Naive thymus-derived CD4-positive, alpha-beta T cell (primary cell): ENCODE data around the gene MIX23. TPM values are rescaled to one million over a fixed set of nuclear protein-coding genes. Genes with fewer than 3 reads are reported as not detected.

Source experiments
- ATAC-seq: fragments of 150-1000 bp; cut with Tn5 transposase; 2 replicates; pipeline ENCODE4 v1.10.0; 2021; ENCODE audit warnings: mild to moderate bottlenecking, moderate library complexity
- CTCF ChIA-PET: fragments of 350-600 bp; sonication (Branson Sonifier 250); formaldehyde crosslinking; loops from one replicate; lab custom pipeline; 2021; ENCODE audit warnings: antibody characterized with exemption; lab: Charles Lee
- POLR2A ChIA-PET: fragments of 350-600 bp; sonication (Branson Sonifier 250); formaldehyde crosslinking; loops from one replicate; lab custom pipeline; 2021; ENCODE audit warnings: antibody characterized with exemption, inconsistent platforms; lab: Charles Lee
- DNase-seq, 9 donors: peaks; one replicate each; pipeline versions ENCODE4 v3.0.0 to v3.0.0-alpha.2; 2020 to 2022; ENCODE audit warnings: mixed read lengths in 1 of 9
- H3K27ac ChIP-seq: one replicate; pipeline ENCODE4 v1.7.0; 2013; ENCODE audit warnings: mild to moderate bottlenecking, low read depth, low read length, moderate library complexity
- H3K27me3 ChIP-seq, 2 donors: one replicate each; pipeline ENCODE4 v1.7.0; 2013; ENCODE audit warnings: low read length in 2 of 2, mild to moderate bottlenecking in 2 of 2, moderate library complexity in 2 of 2; ENCODE audit not compliant: control insufficient read depth in 2 of 2, insufficient read depth in 2 of 2
- H3K36me3 ChIP-seq, 3 experiments: 1 replicate in 2 of 3; 2 replicates in 1 of 3; pipeline ENCODE4 v1.7.0; 2013; ENCODE audit warnings: low read length in 3 of 3, mild to moderate bottlenecking in 3 of 3, moderate library complexity in 1 of 3; ENCODE audit not compliant: insufficient read depth in 3 of 3, control insufficient read depth in 2 of 3
- H3K4me1 ChIP-seq, 2 donors: one replicate each; pipeline ENCODE4 v1.7.0; 2013; ENCODE audit warnings: low read length in 2 of 2, mild to moderate bottlenecking in 2 of 2, moderate library complexity in 1 of 2; ENCODE audit not compliant: control insufficient read depth in 2 of 2, insufficient read depth in 2 of 2
- H3K4me3 ChIP-seq: 2 replicates; pipeline ENCODE4 v1.7.0; 2013; ENCODE audit warnings: mild to moderate bottlenecking, low read length
- H3K9me3 ChIP-seq, 3 experiments: 1 replicate in 2 of 3; 2 replicates in 1 of 3; pipeline ENCODE4 v1.7.0; 2013; ENCODE audit warnings: low read length in 3 of 3; ENCODE audit not compliant: control insufficient read depth in 2 of 3
- H3K27ac Mint-ChIP-seq, 9 donors: one replicate each; pipeline ENCODE4 v1.8.0; 2020 to 2022; ENCODE audit warnings: mixed read lengths in 9 of 9, mild to moderate bottlenecking in 8 of 9, moderate library complexity in 5 of 9, inconsistent platforms in 2 of 9
- H3K27me3 Mint-ChIP-seq, 5 donors: one replicate each; pipeline ENCODE4 v1.8.0; 2021 to 2022; ENCODE audit warnings: mixed read lengths in 5 of 5, mild to moderate bottlenecking in 1 of 5
- H3K36me3 Mint-ChIP-seq, 5 donors: one replicate each; pipeline ENCODE4 v1.8.0; 2020 to 2022; ENCODE audit warnings: mixed read lengths in 5 of 5, mild to moderate bottlenecking in 3 of 5, inconsistent platforms in 1 of 5
- H3K4me1 Mint-ChIP-seq, 7 donors: one replicate each; pipeline ENCODE4 v1.8.0; 2020 to 2022; ENCODE audit warnings: mixed read lengths in 7 of 7, mild to moderate bottlenecking in 3 of 7, inconsistent platforms in 1 of 7
- H3K4me3 Mint-ChIP-seq, 10 donors: one replicate each; pipeline ENCODE4 v1.8.0; 2020 to 2022; ENCODE audit warnings: mild to moderate bottlenecking in 10 of 10, mixed read lengths in 10 of 10, moderate library complexity in 6 of 10, inconsistent platforms in 2 of 10
- H3K9me3 Mint-ChIP-seq, 11 donors: one replicate each; pipeline ENCODE4 v1.8.0; 2020 to 2022; ENCODE audit warnings: mixed read lengths in 11 of 11, mild to moderate bottlenecking in 4 of 11, inconsistent platforms in 1 of 11, moderate library complexity in 1 of 11
- intact Hi-C, 2 donors: fragments of 100-400 bp; cut with micrococcal nuclease; formaldehyde crosslinking; loops; one replicate each; pipeline ENCODE4 v1.15.1; 2023
- polyA plus RNA-seq, 2 donors: library from polyadenylated mRNA; unstranded; fragments of 300-500 nt; fragmentation: Illumina TruSeq; gene quantifications; one replicate each; pipeline ENCODE4 v1.2.3, GENCODE V29; 2021
- total RNA-seq, 6 experiments: library from RNA in 5 of 6; stranded (reverse) in 5 of 6; gene quantifications; 1 replicate in 5 of 6; 2 replicates in 1 of 6; pipeline ENCODE4 v1.2.3 and lab custom pipeline; 2021 to 2026

Gene MIX23
- total and polyA plus RNA-seq, 7 experiments from 2014 or later, result 11.6 to 47.7 (median 26.3) TPM

- H3K4me1 Mint-ChIP-seq, result peaks cover 16 to 29% (median 21%) of the 10 kb centered on the region in 7 donors
- H3K4me3 Mint-ChIP-seq, result no peak overlapping the region
- Histone ChIP-seq H3K9me3 (no peaks in the 10 kb centered on the region), H3K27ac (no peak overlapping the region), H3K4me3 (no peak overlapping the region), H3K4me1 (peaks cover 0 to 13% of the 10 kb centered on the region in 2 donors), H3K36me3 (no peaks in the 10 kb centered on the region), H3K27me3 (no peaks in the 10 kb centered on the region)
- ChIA-PET POLR2A (no interaction called here), CTCF (no interaction called here)
- DNase-seq (no peak), ATAC-seq (no peak)
- H3K36me3 Mint-ChIP-seq, result peaks cover 3 to 19% (median 4%) of the 10 kb centered on the region in 5 donors
- H3K27ac Mint-ChIP-seq, result no peak overlapping the region
- intact Hi-C loops, result no loop called here
- peaks cover 0 to 23% (median 9%) of the 10 kb centered on the region in 11 donors for H3K9me3 Mint-ChIP-seq
- H3K27me3 Mint-ChIP-seq, result peaks cover 0 to 14% (median 9%) of the 10 kb centered on the region in 5 donors
These were observed 64.4 kb downstream of the MIX23 start for GRCh38 chr3:122318620-122319019.

GRCh38 chr3:122316368-122316767, 66.7 kb downstream of the MIX23 start:
- DNase-seq (no peak), ATAC-seq (no peak)
- Histone ChIP-seq H3K4me3 (no peak overlapping the region), H3K9me3 (no peaks in the 10 kb centered on the region), H3K4me1 (no peaks in the 10 kb centered on the region), H3K27ac (no peak overlapping the region), H3K27me3 (no peaks in the 10 kb centered on the region), H3K36me3 (no peaks in the 10 kb centered on the region)
- no peak overlapping the region for H3K4me3 Mint-ChIP-seq
- POLR2A ChIA-PET, result no interaction called here
- CTCF ChIA-PET, result no interaction called here
- peaks cover 3 to 16% (median 4%) of the 10 kb centered on the region in 5 donors for H3K36me3 Mint-ChIP-seq
- H3K27me3 Mint-ChIP-seq, result peaks cover 0 to 14% (median 9%) of the 10 kb centered on the region in 5 donors
- intact Hi-C loops, result no loop called here
- H3K9me3 Mint-ChIP-seq, result peaks cover 0 to 23% (median 6%) of the 10 kb centered on the region in 11 donors
- H3K4me1 Mint-ChIP-seq, result peaks cover 7 to 19% (median 10%) of the 10 kb centered on the region in 7 donors
- no peak overlapping the region for H3K27ac Mint-ChIP-seq

DNA sequence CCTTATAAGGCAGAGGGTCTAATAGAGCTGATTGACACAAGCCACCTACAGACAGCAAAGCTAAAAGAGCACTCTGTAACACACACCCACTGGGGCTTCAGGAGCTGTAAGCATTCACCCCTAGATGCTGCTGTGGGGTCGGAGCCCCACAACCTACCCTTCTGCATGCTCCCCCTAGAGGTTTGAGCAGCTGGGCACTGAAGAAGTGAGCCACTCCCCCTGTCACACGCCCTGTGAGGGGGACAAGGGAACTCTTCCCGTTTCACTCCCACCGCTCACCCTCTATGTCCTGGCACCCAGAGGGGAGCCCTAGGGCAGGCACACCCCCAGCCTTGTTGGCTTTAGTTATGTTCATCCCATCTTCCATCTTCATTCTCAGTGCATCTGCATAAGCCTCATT, 67.4 kb downstream of the MIX23 start:
- ATAC-seq, result no peak
- Histone ChIP-seq H3K4me3 (no peak overlapping the region), H3K4me1 (no peaks in the 10 kb centered on the region), H3K27me3 (no peaks in the 10 kb centered on the region), H3K9me3 (no peaks in the 10 kb centered on the region), H3K27ac (no peak overlapping the region), H3K36me3 (no peaks in the 10 kb centered on the region)
- H3K4me1 Mint-ChIP-seq, result peaks cover 5 to 15% (median 8%) of the 10 kb centered on the region in 7 donors
- no peak overlapping the region for H3K27ac Mint-ChIP-seq
- H3K27me3 Mint-ChIP-seq, result peaks cover 0 to 15% (median 9%) of the 10 kb centered on the region in 5 donors
- no peak for DNase-seq
- H3K9me3 Mint-ChIP-seq, result peaks cover 0 to 23% (median 6%) of the 10 kb centered on the region in 11 donors
- ChIA-PET CTCF (no interaction called here), POLR2A (no interaction called here)
- intact Hi-C loops, result no loop called here
- H3K4me3 Mint-ChIP-seq, result no peak overlapping the region
- peaks cover 3 to 11% (median 4%) of the 10 kb centered on the region in 5 donors for H3K36me3 Mint-ChIP-seq

GRCh38 chr3:122314228-122314876, 68.7 kb downstream of the MIX23 start:
- H3K36me3 Mint-ChIP-seq, result peaks cover 3 to 8% (median 4%) of the 10 kb centered on the region in 5 donors
- H3K27ac ChIP-seq, result no peak overlapping the region
- intact Hi-C loops, result no loop called here
- ATAC-seq (no peak), DNase-seq (no peak)
- ChIA-PET CTCF (no interaction called here), POLR2A (no interaction called here)
- H3K4me3 Mint-ChIP-seq, result no peak overlapping the region
- H3K27ac Mint-ChIP-seq, result no peak overlapping the region
- no peak overlapping the region for H3K4me3 ChIP-seq
- no peaks in the 10 kb centered on the region for H3K9me3 ChIP-seq
- H3K4me1 Mint-ChIP-seq, result peaks cover 5 to 12% (median 8%) of the 10 kb centered on the region in 7 donors
- H3K36me3 ChIP-seq, result no peaks in the 10 kb centered on the region
- no peaks in the 10 kb centered on the region for H3K4me1 ChIP-seq
- H3K9me3 Mint-ChIP-seq, result peaks cover 0 to 18% (median 6%) of the 10 kb centered on the region in 11 donors
- H3K27me3 ChIP-seq, result no peaks in the 10 kb centered on the region
- peaks cover 0 to 18% (median 9%) of the 10 kb centered on the region in 5 donors for H3K27me3 Mint-ChIP-seq

GRCh38 chr3:122313281-122313680, 69.8 kb downstream of the MIX23 start:
- Histone ChIP-seq H3K36me3 (no peaks in the 10 kb centered on the region), H3K27me3 (no peaks in the 10 kb centered on the region), H3K27ac (no peak overlapping the region), H3K4me3 (no peak overlapping the region), H3K9me3 (no peaks in the 10 kb centered on the region), H3K4me1 (no peaks in the 10 kb centered on the region)
- ChIA-PET CTCF (interaction anchor here (1.1 kb wide), 1 partner anchor 209 kb away, joined by 3 read pairs; no protein-coding TSS in a partner anchor), POLR2A (interaction anchor here (0.6 kb wide), 1 partner anchor 36 kb away, joined by 6 read pairs; no protein-coding TSS in a partner anchor)
- no peak for ATAC-seq
- intact Hi-C loops, result loop anchor here in 1 of 2 donors (1.0 kb wide), 1 partner anchor 9 kb away; no protein-coding TSS in a partner anchor
- peak overlapping the region in 1 of 10 donors; percentile 0 for H3K4me3 Mint-ChIP-seq
- peaks cover 0 to 7% (median 3%) of the 10 kb centered on the region in 5 donors for H3K36me3 Mint-ChIP-seq
- peaks cover 0 to 8% (median 3%) of the 10 kb centered on the region in 11 donors for H3K9me3 Mint-ChIP-seq
- H3K27ac Mint-ChIP-seq, result no peak overlapping the region
- no peak for DNase-seq
- peaks cover 0 to 20% (median 13%) of the 10 kb centered on the region in 5 donors for H3K27me3 Mint-ChIP-seq
- H3K4me1 Mint-ChIP-seq, result peaks cover 5 to 9% (median 8%) of the 10 kb centered on the region in 7 donors

DNA sequence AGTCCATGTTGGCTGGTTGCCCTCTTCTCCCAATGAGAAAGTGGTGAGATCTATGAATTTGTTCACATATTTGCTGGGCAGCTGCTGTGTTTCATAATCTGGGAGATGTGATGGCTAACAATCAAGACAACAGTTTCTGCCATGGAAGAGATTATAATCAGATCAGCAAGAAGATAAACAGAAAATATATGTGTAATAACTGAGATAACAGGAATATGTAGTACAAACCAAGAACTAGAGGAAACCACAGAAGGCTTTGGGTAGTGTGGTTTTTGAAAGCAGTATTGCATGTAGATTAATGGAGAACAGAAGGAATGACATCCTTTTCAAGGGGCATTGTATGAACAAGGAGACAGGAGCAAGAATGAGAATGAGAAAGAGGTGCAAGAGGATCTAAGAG, 70.2 kb downstream of the MIX23 start:
- H3K4me3 ChIP-seq, result no peak overlapping the region
- peaks cover 0 to 17% (median 13%) of the 10 kb centered on the region in 5 donors for H3K27me3 Mint-ChIP-seq
- H3K27me3 ChIP-seq, result no peaks in the 10 kb centered on the region
- H3K36me3 Mint-ChIP-seq, result peaks cover 0 to 3% (median 0%) of the 10 kb centered on the region in 5 donors
- CTCF ChIA-PET, result interaction anchor here (1.1 kb wide), 1 partner anchor 208 kb away, joined by 3 read pairs; no protein-coding TSS in a partner anchor
- H3K9me3 ChIP-seq, result no peaks in the 10 kb centered on the region
- POLR2A ChIA-PET, result interaction anchor here (0.6 kb wide), 1 partner anchor 37 kb away, joined by 6 read pairs; no protein-coding TSS in a partner anchor
- no peaks in the 10 kb centered on the region for H3K36me3 ChIP-seq
- H3K4me1 Mint-ChIP-seq, result peaks cover 5 to 9% (median 8%) of the 10 kb centered on the region in 7 donors
- no peaks in the 10 kb centered on the region for H3K4me1 ChIP-seq
- H3K27ac Mint-ChIP-seq, result no peak overlapping the region
- H3K9me3 Mint-ChIP-seq, result peaks cover 0 to 3% (median 0%) of the 10 kb centered on the region in 11 donors
- no peak overlapping the region for H3K27ac ChIP-seq
- H3K4me3 Mint-ChIP-seq, result peak overlapping the region in 2 of 10 donors; percentile 0 to 31
- ATAC-seq, result peak; percentile 38
- intact Hi-C loops, result loop anchor here in 1 of 2 donors (1.0 kb wide), 1 partner anchor 9 kb away; no protein-coding TSS in a partner anchor
- DNase-seq, result no peak
